K562 (cell line): ENCODE data around the gene PEPD. TPM values are rescaled to one million over a fixed set of nuclear protein-coding genes. Genes with fewer than 3 reads are reported as not detected.

Experiments used
- ATAC-seq: fragments of 200-7000 bp; cut with Tn5 transposase; 3 replicates; pipeline ENCODE4 v1.9.1; 2020; ENCODE audit warnings: moderate library complexity
- BruUV-seq: library from RNA; stranded (reverse); fragments of 400-500 nt; replicated peaks from 2 replicates; lab custom pipeline; 2021; lab: Mats Ljungman, UMichigan
- CTCF ChIA-PET: fragments of 300-600 bp; formaldehyde crosslinking; extraction: SDS; loops from one replicate; lab custom pipeline; 2021; ENCODE audit warnings: low intra/inter-chr PET ratio; lab: Yijun Ruan, JAX
- POLR2A ChIA-PET: fragments of 300-600, 350-650 bp; sonication (Branson Sonifier 250); formaldehyde crosslinking; extraction: SDS; loops from one replicate; lab custom pipeline; 2021; ENCODE audit warnings: antibody characterized with exemption, inconsistent platforms; lab: Yijun Ruan, JAX
- DNase-seq, 4 experiments: peaks; one replicate each; pipeline versions ENCODE4 v3.0.0 to v3.0.0-alpha.2; 2011 to 2018; ENCODE audit warnings: low spot score in 3 of 4, mixed read lengths in 3 of 4; ENCODE audit errors: extremely low read depth in 1 of 4
- FAIRE-seq: peaks from 2 replicates; lab custom pipeline; 2011; peaks lifted over from hg19 to GRCh38; lab: Jason Lieb, UNC
- H2AFZ ChIP-seq: 2 replicates; pipeline ENCODE4 v1.6.0; 2011; ENCODE audit warnings: low read depth, low read length, control low read depth, inconsistent platforms
- H3K27ac ChIP-seq: fragments of 200-600 bp; 3 replicates; pipeline ENCODE4 v1.8.0; 2011; ENCODE audit warnings: low read depth, mild to moderate bottlenecking, control low read depth, inconsistent platforms, low read length, moderate library complexity, mixed read lengths; ENCODE audit errors: extremely low read depth
- H3K27me3 ChIP-seq, 2 experiments: fragments of 300-600 bp in 1 of 2; 2 replicates in 1 of 2; 3 replicates in 1 of 2; pipeline versions ENCODE4 v1.6.0 to v1.8.0; 2011; ENCODE audit warnings: inconsistent platforms in 2 of 2, low read length in 2 of 2, mild to moderate bottlenecking in 1 of 2, mixed read lengths in 1 of 2, moderate library complexity in 1 of 2; ENCODE audit not compliant: control insufficient read depth in 2 of 2, insufficient read depth in 2 of 2
- H3K36me3 ChIP-seq: fragments of 300-600 bp; 3 replicates; pipeline ENCODE4 v1.8.0; 2011; ENCODE audit warnings: mild to moderate bottlenecking, low read length, inconsistent platforms; ENCODE audit not compliant: control insufficient read depth, insufficient read depth
- H3K4me1 ChIP-seq, 2 experiments: fragments of 200-600 bp in 1 of 2; replicated peaks in 1 of 2; 2 replicates in 1 of 2; 3 replicates in 1 of 2; pipeline versions ENCODE4 v1.5.1 to v1.8.0; 2011; ENCODE audit warnings: inconsistent platforms in 2 of 2, low read length in 2 of 2, mild to moderate bottlenecking in 1 of 2, mixed read lengths in 1 of 2, moderate library complexity in 1 of 2; ENCODE audit not compliant: control insufficient read depth in 2 of 2, insufficient read depth in 2 of 2
- H3K4me2 ChIP-seq: 2 replicates; pipeline ENCODE4 v1.6.1; 2011; ENCODE audit warnings: low read length, control low read depth, inconsistent platforms, mixed read lengths; ENCODE audit not compliant: insufficient read depth
- H3K4me3 ChIP-seq: fragments of 200-600 bp; sonication (generic), shearing (Covaris generic); 2 replicates; pipeline ENCODE4 v1.5.1; 2016; ENCODE audit warnings: control low read depth, inconsistent platforms
- H3K79me2 ChIP-seq: fragments of 200-600 bp; 3 replicates; pipeline ENCODE4 v1.8.0; 2011; ENCODE audit warnings: low read length, inconsistent platforms; ENCODE audit not compliant: control insufficient read depth, insufficient read depth
- H3K9ac ChIP-seq, 2 experiments: 2 replicates each; pipeline versions ENCODE4 v1.6.0 to v1.6.1; 2011; ENCODE audit warnings: low read depth in 2 of 2, low read length in 2 of 2, control low read depth in 1 of 2, inconsistent platforms in 1 of 2, mild to moderate bottlenecking in 1 of 2, mixed read lengths in 1 of 2; ENCODE audit not compliant: insufficient read depth in 1 of 2
- H3K9me1 ChIP-seq: one replicate; pipeline ENCODE4 v1.6.0; 2011; ENCODE audit warnings: inconsistent platforms, mild to moderate bottlenecking, low read length, moderate library complexity; ENCODE audit not compliant: control insufficient read depth, insufficient read depth
- H3K9me3 ChIP-seq: replicated peaks from 2 replicates; pipeline ENCODE4 v1.5.1; 2011; ENCODE audit warnings: low read depth, low read length, inconsistent platforms; ENCODE audit not compliant: control insufficient read depth, insufficient read depth
- H4K20me1 ChIP-seq: replicated peaks from 2 replicates; pipeline ENCODE4 v1.6.1; 2011; ENCODE audit warnings: low read length, inconsistent platforms, mixed read lengths; ENCODE audit not compliant: control insufficient read depth, insufficient read depth
- AFF4 ChIP-seq: sonication (generic); formaldehyde crosslinking; IDR thresholded peaks from 2 replicates; pipeline ENCODE4 v1.8.0; 2023; ENCODE audit warnings: mild to moderate bottlenecking, missing genetic modification reagents
- PRDM10 ChIP-seq: fragments of 450-650 bp; IDR thresholded peaks from 2 replicates; pipeline ENCODE4 v1.6.1; 2018; ENCODE audit not compliant: partially characterized antibody
- RHOXF2B ChIP-seq: fragments of 250-450 bp; sonication (Bioruptor Pico); conservative IDR thresholded peaks from 2 replicates; pipeline ENCODE4 v1.5.1; 2021
- SMARCA5 ChIP-seq: fragments of 450-650 bp; IDR thresholded peaks from 2 replicates; pipeline ENCODE4 v1.6.1; 2016
- TCF15 ChIP-seq: fragments of 250-450 bp; sonication (Bioruptor Pico); IDR thresholded peaks from 2 replicates; pipeline ENCODE4 v1.8.0; 2022; ENCODE audit warnings: moderate library complexity, mild to moderate bottlenecking, inconsistent platforms
- ZKSCAN3 ChIP-seq: fragments of 250-450 bp; sonication (Bioruptor Pico); IDR thresholded peaks from 2 replicates; pipeline ENCODE4 v1.4.0; 2020
- WGBS: fragments of 100-300 bp; shearing (Covaris generic); methylation state at CpG from one replicate; pipeline ENCODE4 v1.1.6; 2016; ENCODE audit warnings: low coverage, mixed read lengths; ENCODE audit not compliant: insufficient coverage; ENCODE audit errors: missing lambda C conversion rate; 5-methylcytosine and 5-hydroxymethylcytosine counted together
- in situ Hi-C: fragments of 300-500 bp; cut with MboI; formaldehyde crosslinking; loops from 4 replicates; pipeline ENCODE4 v1.15.0; 2018; ENCODE audit warnings: inconsistent platforms, mixed read lengths
- intact Hi-C: fragments of 100-400 bp; cut with micrococcal nuclease; formaldehyde crosslinking; loops from 2 replicates; pipeline ENCODE4 v1.14.2; 2022
- polyA plus RNA-seq, 8 experiments: library from polyadenylated mRNA; depleted of rRNA in 4 of 8; stranded (reverse) in 5 of 8; unstranded in 3 of 8; fragments of >200 nt; fragmentation: Nextera tagmentation in 2 of 8; fragmentation: Illumina TruSeq in 1 of 8; extraction: Ambion mirVana in 2 of 8; extraction: Trizol in 1 of 8; gene quantifications; 2 replicates each; pipeline versions ENCODE4 v1.2.1 to v1.2.3, GENCODE V29; 2011 to 2014; ENCODE audit warnings: inconsistent platforms in 1 of 8, missing spikeins in 1 of 8
- total RNA-seq, 7 experiments: library from RNA; depleted of rRNA in 6 of 7; stranded (reverse); fragments of >200 nt in 6 of 7; fragmentation: Illumina TruSeq in 2 of 7; extraction: Trizol in 2 of 7; gene quantifications; 2 replicates each; pipeline versions ENCODE4 v1.2.1 to v1.2.3, GENCODE V29; 2011 to 2021; ENCODE audit warnings: low replicate concordance in 1 of 7

PEPD gene
- total and polyA plus RNA-seq, 9 of the 15 experiments (the other 6 are each of a cell fraction or from before 2014, with no cell fraction given) = 1.3 to 19.2 (median 16.0) TPM

- Histone ChIP-seq H3K4me1 (peaks cover 0 to 7% of the 10 kb centered on the region in 2 experiments; a peak in 2 of 5 replicates), H3K9ac (no peak overlapping the region), H2AFZ (no peak overlapping the region), H3K27me3 (peaks cover 0 to 21% of the 10 kb centered on the region in 2 experiments; a peak in 2 of 5 replicates), H4K20me1 (peaks cover 19% of the 10 kb centered on the region), H3K4me2 (no peak overlapping the region), H3K9me1 (no peaks in the 10 kb centered on the region), H3K36me3 (no peaks in the 10 kb centered on the region), H3K27ac (no peak overlapping the region), H3K9me3 (no peaks in the 10 kb centered on the region), H3K4me3 (no peak overlapping the region), H3K79me2 (no peaks in the 10 kb centered on the region)
- in situ Hi-C loops = no loop called here
- ChIA-PET POLR2A (interaction anchor here (0.6 to 0.7 kb wide), 2 partner anchors 351 to 700 kb away, joined by 3 read pairs; no protein-coding TSS in a partner anchor), CTCF (no interaction called here)
- intact Hi-C loops = no loop called here
- ATAC-seq (no peak), DNase-seq (no peak), FAIRE-seq (no peak)
- no TSS peak for BruUV-seq
- WGBS = 25% methylated on average over 10 of the region's 12 CpGs
- TF ChIP-seq SMARCA5 = no peak
- TF ChIP-seq ZKSCAN3 (CRISPR knock-in tag) = no peak
- no peak for TF ChIP-seq TCF15
- TF ChIP-seq PRDM10 = no peak
- no peak for TF ChIP-seq RHOXF2B (CRISPR knock-in tag)
- no peak for TF ChIP-seq AFF4 (CRISPR knock-in tag)
These were observed 103.1 kb downstream of the PEPD start for GRCh38 chr19:33418461-33418860.
